GM21528 (cell line): Measurements from ENCODE around the gene CTDSP2.

Experiments used
- ATAC-seq: cut with Tn5 transposase; IDR thresholded peaks from one replicate; pipeline ENCODE4 v1.9.1; 2021; ENCODE audit warnings: mild to moderate bottlenecking, moderate library complexity; ENCODE audit not compliant: unreplicated experiment, low FRiP score

Gene CTDSP2

GRCh38 chr12:57817261-57817989 is 29.1 kb downstream of the CTDSP2 start:
- no peak for ATAC-seq

GRCh38 chr12:57816855-57817151 is 29.7 kb downstream of the CTDSP2 start:
- no peak for ATAC-seq

DNA sequence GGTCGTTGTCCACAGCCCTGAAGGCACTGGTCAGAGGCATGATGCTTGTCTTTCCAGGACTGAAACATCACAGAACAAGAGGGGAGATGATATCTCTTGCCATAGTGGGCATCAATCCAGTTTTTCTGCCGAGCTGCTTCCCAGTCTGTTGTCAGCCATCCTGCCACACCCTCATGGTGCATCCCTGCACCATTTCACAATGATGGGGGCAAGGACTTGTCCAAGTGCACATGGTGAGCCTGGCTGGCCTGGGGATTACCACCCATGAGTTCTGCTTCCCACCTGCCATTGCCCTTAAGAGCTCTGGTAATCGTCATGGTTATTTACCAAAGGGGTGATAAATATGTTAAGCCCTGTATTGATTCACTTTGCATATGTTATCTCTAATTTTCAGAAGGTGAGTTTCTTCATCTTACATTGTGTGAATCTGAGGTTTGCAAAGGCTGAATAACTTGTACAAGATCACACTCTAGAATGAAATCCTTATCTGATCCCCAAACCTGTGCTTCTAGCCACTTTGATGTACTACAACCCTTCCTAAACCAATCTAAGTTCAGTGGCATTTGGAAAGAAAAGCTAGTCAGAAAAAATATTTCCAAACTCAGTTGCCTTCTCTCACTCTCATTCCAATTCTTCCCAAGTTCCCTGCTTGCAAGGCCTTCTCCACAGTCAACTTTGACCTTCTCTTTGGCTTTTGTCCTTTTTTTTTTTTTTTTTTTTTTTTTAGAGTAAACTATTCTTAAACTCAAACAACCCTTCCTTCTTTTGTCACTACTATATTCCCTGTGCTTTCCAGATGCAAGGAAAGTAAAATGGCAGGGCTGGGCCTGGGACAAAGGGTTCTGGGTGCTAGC is 30.3 kb downstream of the CTDSP2 start:
- ATAC-seq, result no peak

- ATAC-seq, result no peak
Observed at GRCh38 chr12:57815177-57816000, 31.1 kb downstream of the CTDSP2 start.

- no peak for ATAC-seq
Observed at GRCh38 chr12:57813971-57814772, 32.4 kb downstream of the CTDSP2 start.

GRCh38 chr12:57813111-57813970 is 33.2 kb downstream of the CTDSP2 start:
- no peak for ATAC-seq

DNA sequence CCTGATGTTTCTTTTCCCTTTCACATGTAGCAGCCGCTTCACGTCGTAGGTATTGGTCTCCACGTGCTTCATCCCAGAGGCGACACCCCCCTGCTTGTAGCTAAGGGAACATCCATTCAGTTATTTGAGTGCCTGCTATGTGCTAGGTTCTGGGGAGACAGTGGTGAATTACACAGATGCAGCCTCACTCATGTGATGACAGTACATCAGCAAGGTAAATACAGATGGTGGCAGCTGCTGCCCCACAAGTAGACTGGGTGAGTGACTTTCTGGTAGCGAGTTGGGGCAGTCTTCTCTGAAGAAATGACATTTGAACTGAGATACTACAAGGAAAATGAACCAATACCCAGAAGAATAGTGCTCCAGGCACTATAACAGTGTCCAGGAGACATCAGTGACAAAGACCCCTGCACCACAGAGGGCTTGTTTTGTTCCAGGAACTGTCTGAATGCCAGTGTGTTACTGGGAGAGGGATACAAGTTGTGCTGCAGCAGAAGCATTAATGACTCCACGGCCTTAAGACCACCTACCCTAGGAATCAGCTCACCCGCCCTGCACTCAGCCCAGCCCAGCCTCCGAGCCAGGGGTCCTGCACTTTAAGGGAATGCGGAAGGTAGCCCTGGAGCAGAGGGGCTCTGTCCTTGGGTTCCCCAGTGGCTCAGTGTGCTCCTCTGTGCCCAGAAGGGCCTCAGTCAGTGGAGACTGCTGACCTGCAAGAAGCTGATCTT is 35.3 kb downstream of the CTDSP2 start:
- ATAC-seq, result no peak

- no peak for ATAC-seq
Observed at GRCh38 chr12:57810450-57810849, 36.1 kb downstream of the CTDSP2 start.

DNA sequence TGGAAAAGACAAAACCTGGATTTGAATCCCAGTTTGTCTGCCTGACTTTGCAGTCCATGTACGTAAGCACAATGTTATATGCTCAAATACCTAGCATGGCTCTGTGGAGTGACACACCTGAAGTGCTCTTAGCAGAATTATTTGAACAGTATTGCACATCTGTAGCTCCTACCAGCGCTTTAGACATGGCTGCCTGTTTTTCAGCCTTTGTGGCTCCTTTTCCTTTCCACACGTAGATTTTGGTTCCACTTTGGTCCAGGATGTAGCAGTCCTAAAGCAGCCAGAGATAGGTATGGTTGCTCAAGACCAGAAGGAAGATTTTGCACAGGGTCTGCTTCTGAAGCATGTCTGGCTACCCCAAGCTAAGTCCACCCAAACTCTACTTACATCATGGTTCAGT is 37.1 kb downstream of the CTDSP2 start:
- no peak for ATAC-seq

- ATAC-seq, result no peak
Observed at GRCh38 chr12:57808351-57808750, 38.2 kb downstream of the CTDSP2 start.

DNA sequence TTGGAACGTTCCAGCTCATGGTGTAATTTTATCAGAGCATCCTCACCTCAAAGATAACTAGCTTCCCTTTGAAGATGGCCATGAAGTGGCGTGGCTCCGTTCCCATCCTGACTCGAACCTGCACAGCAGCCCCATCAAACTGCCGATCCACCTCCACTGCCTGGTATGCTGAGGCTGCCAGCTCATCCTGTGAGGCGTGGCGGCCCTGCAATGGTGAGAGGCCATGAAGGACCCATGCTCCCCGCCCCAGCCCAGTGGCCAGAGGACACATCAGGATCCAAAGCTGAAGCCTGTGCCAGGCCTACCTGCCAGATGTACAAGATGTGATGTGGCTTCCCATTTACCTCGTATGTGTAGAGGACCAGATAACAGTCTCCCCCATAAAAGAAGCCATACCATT is 39.2 kb downstream of the CTDSP2 start:
- no peak for ATAC-seq

DNA sequence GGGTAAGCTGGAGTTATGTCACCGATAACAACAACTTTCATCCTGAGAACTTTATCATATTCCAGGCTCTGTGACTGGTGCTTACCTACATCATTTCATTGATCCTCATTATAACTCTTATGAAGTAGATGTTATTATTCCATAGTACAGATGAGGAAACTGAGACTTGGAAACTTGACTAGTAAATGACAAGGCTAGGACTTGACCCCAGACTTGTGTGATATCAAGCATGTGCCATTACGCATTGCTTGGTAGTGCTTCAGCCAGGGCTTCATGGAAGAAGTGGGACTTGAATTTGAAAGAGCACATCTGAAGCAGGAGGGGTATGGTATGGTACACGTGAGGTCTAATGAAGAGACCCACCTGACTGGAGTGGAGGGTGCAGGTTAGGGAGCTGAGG is 39.9 kb downstream of the CTDSP2 start:
- no peak for ATAC-seq

DNA sequence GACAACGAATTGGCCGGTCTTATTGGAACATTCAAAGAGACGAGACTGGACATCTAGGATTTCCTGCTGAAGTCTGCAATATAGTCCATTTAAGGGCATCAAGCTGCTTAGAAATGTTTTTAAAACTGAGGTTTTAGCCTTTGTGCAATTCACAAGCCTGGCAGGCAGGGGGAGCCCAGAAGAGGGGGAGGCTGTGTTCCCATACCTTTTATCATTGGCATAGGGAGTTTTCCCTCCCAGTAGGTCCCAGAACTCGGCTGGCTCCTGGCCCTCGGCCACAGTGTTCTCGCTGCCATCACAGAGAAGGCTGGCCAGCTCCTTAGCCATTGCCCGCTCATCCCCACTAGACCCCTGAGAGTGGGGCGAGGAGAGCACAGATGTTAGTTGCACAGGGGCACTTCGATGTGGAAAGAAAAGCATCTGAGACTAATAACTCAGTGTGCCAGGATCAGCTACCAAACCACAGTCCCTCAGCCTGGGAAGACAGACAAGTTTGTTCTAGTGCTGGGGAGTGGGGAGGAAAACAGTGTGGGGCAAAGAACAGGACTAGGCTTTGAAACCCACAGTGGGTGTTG is 43.1 kb downstream of the CTDSP2 start:
- ATAC-seq, result no peak

GRCh38 chr12:57802607-57803006 is 43.9 kb downstream of the CTDSP2 start:
- ATAC-seq, result no peak

DNA sequence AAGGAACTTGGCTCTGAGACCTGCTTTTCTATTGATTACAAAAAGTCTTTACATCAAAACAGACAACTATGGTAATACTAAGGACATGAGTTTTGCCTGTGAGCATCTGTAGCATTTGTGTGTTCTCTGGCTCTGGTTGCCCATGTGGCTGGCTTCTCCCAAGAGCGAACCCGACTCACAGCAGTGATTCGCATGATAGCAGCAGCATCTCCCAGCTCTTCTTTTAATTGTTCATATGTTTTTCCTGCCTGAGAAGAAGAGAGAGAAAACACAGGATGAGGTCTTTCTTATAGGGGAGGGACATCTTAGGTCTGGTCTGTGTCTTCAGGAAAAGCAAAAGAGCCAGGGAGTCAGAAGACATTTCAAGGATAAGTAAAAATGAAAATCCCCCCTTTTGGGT is 45.6 kb downstream of the CTDSP2 start:
- no peak for ATAC-seq

DNA sequence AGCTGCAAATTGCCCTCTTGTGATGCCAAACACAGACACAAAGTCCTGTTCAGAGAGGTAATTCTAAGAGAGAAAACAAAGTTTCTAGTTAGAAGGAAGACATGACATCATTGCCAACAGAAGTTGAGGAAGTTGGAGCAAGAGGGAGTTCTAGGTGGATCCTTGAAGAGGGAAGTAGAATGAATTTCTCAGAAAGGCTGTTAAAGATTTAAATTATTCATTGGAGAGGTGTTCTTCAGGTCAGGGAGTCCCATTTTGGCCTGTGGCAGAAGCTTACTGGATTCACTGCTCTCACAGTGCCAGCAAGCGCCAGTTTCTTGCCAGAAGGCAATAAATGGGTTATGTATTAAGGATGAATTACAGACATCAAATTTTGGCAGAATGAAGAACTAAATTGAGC is 48.6 kb downstream of the CTDSP2 start:
- no peak for ATAC-seq

DNA sequence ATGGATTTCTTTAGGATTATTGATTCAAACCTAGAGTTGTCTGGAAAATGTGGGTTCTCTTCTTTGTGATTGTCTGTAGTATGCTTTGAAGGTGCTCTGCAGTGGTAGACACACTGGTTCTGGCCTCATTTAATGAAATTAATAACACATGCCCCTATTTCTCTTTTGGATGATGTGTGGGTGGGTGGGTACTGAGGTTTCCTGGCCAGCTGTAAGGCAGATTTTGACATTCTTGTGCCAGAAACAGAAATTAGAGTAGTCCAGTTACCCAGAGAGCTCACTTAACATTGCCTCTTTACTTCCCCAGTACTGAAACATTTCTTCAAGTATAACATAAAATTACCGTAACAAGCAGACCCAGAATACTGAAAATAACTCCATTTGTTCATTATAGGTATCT is 49.5 kb downstream of the CTDSP2 start:
- ATAC-seq, result no peak

DNA sequence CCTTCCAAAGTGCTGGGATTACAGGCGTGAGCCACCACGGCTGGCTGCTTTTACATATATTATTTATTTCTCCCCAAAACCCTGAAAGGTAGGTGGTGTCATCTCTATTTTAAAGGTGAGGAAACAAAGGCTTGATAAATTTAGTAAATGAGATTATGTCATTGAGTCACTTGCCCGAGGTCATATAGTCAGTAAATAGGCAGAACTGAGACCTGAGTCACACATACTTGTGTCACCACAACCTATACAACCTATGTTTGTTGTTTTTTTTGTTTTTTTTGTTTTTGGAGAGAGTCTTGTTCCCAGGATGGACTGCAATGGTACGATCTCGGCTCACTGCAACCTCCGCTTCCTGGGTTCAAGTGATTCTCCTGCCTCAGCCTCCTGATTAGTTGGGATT is 51.2 kb downstream of the CTDSP2 start:
- ATAC-seq, result no peak

GRCh38 chr12:57793920-57794319 is 52.6 kb downstream of the CTDSP2 start:
- ATAC-seq, result no peak
